Osteoblast (primary cell): ENCODE measurements around the gene PNKD. TPM values are rescaled to one million over a fixed set of nuclear protein-coding genes. Genes with fewer than 3 reads are reported as not detected.
A peak's percentile ranks its signal among the peaks of the same experiment; 100 is the strongest.

Source experiments
- DNase-seq: peaks from one replicate; pipeline ENCODE4 v3.0.0; 2011; ENCODE audit warnings: low spot score, mixed read lengths; ENCODE audit not compliant: insufficient read length; ENCODE audit errors: missing footprints
- H2AFZ ChIP-seq: 2 replicates; pipeline ENCODE4 v1.6.0; 2011; ENCODE audit warnings: mild to moderate bottlenecking, low read length
- H3K27ac ChIP-seq: 2 replicates; pipeline ENCODE4 v1.5.1; 2011; ENCODE audit warnings: mild to moderate bottlenecking, low read depth, low read length, moderate library complexity
- H3K27me3 ChIP-seq: 2 replicates; pipeline ENCODE4 v1.6.0; 2012; ENCODE audit warnings: mild to moderate bottlenecking, control low read depth, inconsistent platforms, low read length, moderate library complexity; ENCODE audit not compliant: insufficient read depth
- H3K36me3 ChIP-seq: 2 replicates; pipeline ENCODE4 v1.5.1; 2011; ENCODE audit warnings: mild to moderate bottlenecking, low read length, control low read depth, moderate library complexity; ENCODE audit not compliant: insufficient read depth
- H3K4me1 ChIP-seq: 2 replicates; pipeline ENCODE4 v1.5.1; 2011; ENCODE audit warnings: mild to moderate bottlenecking, low read length, control low read depth, moderate library complexity; ENCODE audit not compliant: insufficient read depth
- H3K4me2 ChIP-seq: 2 replicates; pipeline ENCODE4 v1.6.0; 2011; ENCODE audit warnings: mild to moderate bottlenecking, low read length; ENCODE audit not compliant: insufficient read depth
- H3K4me3 ChIP-seq: fragments of 200-600 bp; sonication (generic); 3 replicates; pipeline ENCODE4 v1.5.1; 2012; ENCODE audit warnings: mild to moderate bottlenecking, low read length, inconsistent platforms; ENCODE audit not compliant: insufficient read depth
- H3K79me2 ChIP-seq: 2 replicates; pipeline ENCODE4 v1.6.0; 2012; ENCODE audit warnings: mild to moderate bottlenecking, low read length, control low read depth, inconsistent platforms; ENCODE audit not compliant: insufficient read depth
- H3K9me3 ChIP-seq: 2 replicates; pipeline ENCODE4 v1.5.1; 2011; ENCODE audit warnings: low read depth, low read length, control low read depth
- H4K20me1 ChIP-seq: 2 replicates; pipeline ENCODE4 v1.6.0; 2012; ENCODE audit warnings: mild to moderate bottlenecking, low read length, control low read depth; ENCODE audit not compliant: insufficient read depth
- CTCF ChIP-seq: IDR thresholded peaks from 2 replicates; pipeline ENCODE4 v1.5.1; 2011; ENCODE audit warnings: mild to moderate bottlenecking, low read depth, low read length, moderate library complexity; ENCODE audit errors: extremely low read depth
- total RNA-seq: library from RNA; depleted of rRNA; stranded (reverse); fragments of >200 nt; gene quantifications from 2 replicates; pipeline ENCODE4 v1.2.3, GENCODE V29; 2012

The PNKD gene
- total RNA-seq, 1 donor: 23.2 TPM

- H2AFZ ChIP-seq: peak overlapping the region; percentile 41
- no peak overlapping the region for H3K27ac ChIP-seq
- no peak for TF ChIP-seq CTCF
- H3K9me3 ChIP-seq: no peaks in the 10 kb centered on the region
- no peaks in the 10 kb centered on the region for H4K20me1 ChIP-seq
- peaks cover 8% of the 10 kb centered on the region for H3K4me1 ChIP-seq
- no peaks in the 10 kb centered on the region for H3K27me3 ChIP-seq
- no peak overlapping the region for H3K4me2 ChIP-seq
- no peaks in the 10 kb centered on the region for H3K79me2 ChIP-seq
- H3K36me3 ChIP-seq: no peaks in the 10 kb centered on the region
- no peak overlapping the region for H3K4me3 ChIP-seq
- DNase-seq: no peak
Observed at GRCh38 chr2:218329027-218329825, 58.9 kb downstream of the PNKD start.

GRCh38 chr2:218329826-218330593 lies 59.7 kb downstream of the PNKD start:
- Histone ChIP-seq H3K79me2 (no peaks in the 10 kb centered on the region), H3K27ac (no peak overlapping the region), H3K27me3 (no peaks in the 10 kb centered on the region), H3K4me2 (no peak overlapping the region), H3K4me3 (no peak overlapping the region), H4K20me1 (no peaks in the 10 kb centered on the region), H3K36me3 (no peaks in the 10 kb centered on the region), H3K4me1 (peaks cover 5% of the 10 kb centered on the region), H2AFZ (peak overlapping the region; percentile 35), H3K9me3 (no peaks in the 10 kb centered on the region)
- DNase-seq: peak; percentile 78
- no peak for TF ChIP-seq CTCF

GRCh38 chr2:218331745-218332144 lies 61.4 kb downstream of the PNKD start:
- H3K9me3 ChIP-seq: no peaks in the 10 kb centered on the region
- TF ChIP-seq CTCF: no peak
- no peak overlapping the region for H2AFZ ChIP-seq

GRCh38 chr2:218332288-218332687 lies 62.0 kb downstream of the PNKD start:
- Histone ChIP-seq H3K4me3 (no peak overlapping the region), H2AFZ (no peak overlapping the region), H3K79me2 (no peaks in the 10 kb centered on the region), H3K36me3 (no peaks in the 10 kb centered on the region), H4K20me1 (no peaks in the 10 kb centered on the region), H3K9me3 (no peaks in the 10 kb centered on the region), H3K4me2 (no peak overlapping the region), H3K27me3 (no peaks in the 10 kb centered on the region), H3K27ac (no peak overlapping the region), H3K4me1 (peaks cover 5% of the 10 kb centered on the region)
- no peak for DNase-seq
- TF ChIP-seq CTCF: no peak

More at GRCh38 chr2:218331745-218332144, 61.4 kb downstream of the PNKD start:
- no peaks in the 10 kb centered on the region for H4K20me1 ChIP-seq
- no peaks in the 10 kb centered on the region for H3K36me3 ChIP-seq
- H3K27ac ChIP-seq: no peak overlapping the region
- no peak for DNase-seq
- peaks cover 5% of the 10 kb centered on the region for H3K4me1 ChIP-seq
- no peak overlapping the region for H3K4me2 ChIP-seq
- H3K27me3 ChIP-seq: no peaks in the 10 kb centered on the region
- H3K4me3 ChIP-seq: no peak overlapping the region
- H3K79me2 ChIP-seq: no peaks in the 10 kb centered on the region
